SK-N-SH (cell line): Measurements from ENCODE around the gene PTPRG. TPM values are rescaled to one million over a fixed set of nuclear protein-coding genes. Genes with fewer than 3 reads are reported as not detected.
A peak's percentile ranks its signal among the peaks of the same experiment; 100 is the strongest.

Source experiments
- CTCF ChIA-PET: fragments of 300-600, 350-600 bp; formaldehyde crosslinking; extraction: SDS; loops from one replicate; lab custom pipeline; 2021; lab: Yijun Ruan, JAX
- POLR2A ChIA-PET: fragments of 350-600 bp; sonication (Branson Sonifier 250); formaldehyde crosslinking; extraction: SDS; loops from one replicate; lab custom pipeline; 2020; ENCODE audit warnings: antibody characterized with exemption, inconsistent platforms; lab: Yijun Ruan, JAX
- DNase-seq: peaks from one replicate; pipeline ENCODE4 v3.0.0; 2012
- H2AFZ ChIP-seq: fragments of 200-600 bp; sonication (generic); 2 replicates; pipeline ENCODE4 v1.8.1; 2016; ENCODE audit warnings: antibody characterized with exemption, mild to moderate bottlenecking, low read depth
- H3F3A ChIP-seq: fragments of 200-600 bp; sonication (generic); replicated peaks from 2 replicates; pipeline ENCODE3; 2016; ENCODE audit warnings: antibody characterized with exemption, mild to moderate bottlenecking; ENCODE audit not compliant: insufficient read depth
- H3K27ac ChIP-seq, 2 experiments: fragments of 200-500 bp in 1 of 2; fragments of 200-600 bp in 1 of 2; sonication (Bioruptor generic) in 1 of 2; sonication (generic), shearing (Covaris generic) in 1 of 2; 2 replicates each; pipeline versions ENCODE4 v1.5.1 to v1.6.1; 2014 to 2016; ENCODE audit warnings: low read depth in 2 of 2, inconsistent platforms in 1 of 2, low read length in 1 of 2, mild to moderate bottlenecking in 1 of 2, mixed read lengths in 1 of 2
- H3K27me3 ChIP-seq: fragments of 200-600 bp; sonication (generic), shearing (Covaris generic); 2 replicates; pipeline ENCODE4 v1.6.1; 2016; ENCODE audit warnings: mixed run types; ENCODE audit not compliant: insufficient read depth
- H3K36me3 ChIP-seq, 2 experiments: fragments of 200-500 bp in 1 of 2; fragments of 200-600 bp in 1 of 2; sonication (Bioruptor generic) in 1 of 2; sonication (generic) in 1 of 2; replicated peaks in 1 of 2; 2 replicates each; pipeline versions ENCODE3 to v1.5.1; 2014 to 2016; ENCODE audit warnings: low read length in 1 of 2, mild to moderate bottlenecking in 1 of 2; ENCODE audit not compliant: insufficient read depth in 2 of 2, control insufficient read depth in 1 of 2
- H3K4me1 ChIP-seq, 2 experiments: fragments of 200-500 bp in 1 of 2; fragments of 200-600 bp in 1 of 2; sonication (Bioruptor generic) in 1 of 2; sonication (generic), shearing (Covaris generic) in 1 of 2; 2 replicates each; pipeline versions ENCODE4 v1.5.1 to v1.6.1; 2014 to 2016; ENCODE audit warnings: low read depth in 1 of 2, low read length in 1 of 2, mixed run types in 1 of 2; ENCODE audit not compliant: insufficient read depth in 2 of 2, control insufficient read depth in 1 of 2
- H3K4me2 ChIP-seq: fragments of 200-600 bp; sonication (generic), shearing (Covaris generic); 2 replicates; pipeline ENCODE4 v1.6.1; 2017; ENCODE audit warnings: mixed run types
- H3K4me3 ChIP-seq, 2 experiments: fragments of 200-500 bp in 1 of 2; fragments of 200-600 bp in 1 of 2; sonication (Bioruptor generic) in 1 of 2; sonication (generic), shearing (Covaris generic) in 1 of 2; 2 replicates each; pipeline versions ENCODE4 v1.5.1 to v1.8.1; 2014 to 2016; ENCODE audit warnings: low read depth in 2 of 2, inconsistent platforms in 1 of 2, low read length in 1 of 2, mild to moderate bottlenecking in 1 of 2, mixed read lengths in 1 of 2, moderate library complexity in 1 of 2
- H3K79me2 ChIP-seq: fragments of 200-600 bp; sonication (generic); 2 replicates; pipeline ENCODE4 v1.8.1; 2017; ENCODE audit warnings: mild to moderate bottlenecking; ENCODE audit not compliant: insufficient read depth
- H3K9ac ChIP-seq: fragments of 200-600 bp; sonication (generic); 2 replicates; pipeline ENCODE4 v1.6.1; 2017; ENCODE audit warnings: mixed run types
- H3K9me2 ChIP-seq: fragments of 200-600 bp; sonication (generic); 2 replicates; pipeline ENCODE4 v1.6.1; 2017; ENCODE audit warnings: mixed run types
- H3K9me3 ChIP-seq: fragments of 200-600 bp; sonication (generic); 2 replicates; pipeline ENCODE4 v1.6.1; 2017; ENCODE audit warnings: mixed run types, mild to moderate bottlenecking, moderate library complexity
- H4K20me1 ChIP-seq: fragments of 200-600 bp; sonication (generic); 2 replicates; pipeline ENCODE4 v1.6.1; 2017; ENCODE audit warnings: mild to moderate bottlenecking, mixed run types; ENCODE audit not compliant: insufficient read depth
- CHD2 ChIP-seq: fragments of 150-350 bp; IDR thresholded peaks from 2 replicates; pipeline ENCODE4 v1.6.1; 2018; ENCODE audit warnings: low read length; ENCODE audit not compliant: partially characterized antibody
- ELF1 ChIP-seq: IDR thresholded peaks from 2 replicates; pipeline ENCODE4 v1.4.0; 2012
- EZH2phosphoT487 ChIP-seq: fragments of 200-600 bp; sonication (generic); IDR thresholded peaks from 2 replicates; pipeline ENCODE4 v1.6.1; 2017; ENCODE audit warnings: low read depth, mixed run types, mild to moderate bottlenecking, antibody characterized with exemption, moderate library complexity, borderline replicate concordance
- GABPA ChIP-seq: IDR thresholded peaks from 2 replicates; pipeline ENCODE4 v1.4.0; 2012; ENCODE audit warnings: low read depth, mild to moderate bottlenecking
- MXI1 ChIP-seq: IDR thresholded peaks from 2 replicates; pipeline ENCODE4 v1.6.1; 2012; ENCODE audit warnings: mild to moderate bottlenecking, low read depth, low read length, improper control_type of control experiment
- NRF1 ChIP-seq: IDR thresholded peaks from 2 replicates; pipeline ENCODE4 v1.6.1; 2012; ENCODE audit warnings: low read depth, mild to moderate bottlenecking, low read length
- RFX5 ChIP-seq: IDR thresholded peaks from 2 replicates; pipeline ENCODE4 v1.6.1; 2012; ENCODE audit warnings: mild to moderate bottlenecking, improper control_type of control experiment, low read length
- RXRA ChIP-seq: IDR thresholded peaks from 2 replicates; pipeline ENCODE4 v1.4.0; 2012; ENCODE audit warnings: low read depth, mild to moderate bottlenecking, borderline replicate concordance
- SIN3A ChIP-seq: IDR thresholded peaks from 2 replicates; pipeline ENCODE4 v1.6.1; 2012; ENCODE audit warnings: low read depth, mild to moderate bottlenecking, low read length, moderate library complexity, borderline replicate concordance
- TAF1 ChIP-seq: IDR thresholded peaks from 2 replicates; pipeline ENCODE4 v1.6.1; 2012; ENCODE audit warnings: low read depth, mild to moderate bottlenecking, low read length, moderate library complexity, borderline replicate concordance
- TCF12 ChIP-seq: IDR thresholded peaks from 2 replicates; pipeline ENCODE4 v1.4.0; 2012
- WGBS: methylation state at CpG from one replicate; pipeline ENCODE4 v1.1.6; 2017; ENCODE audit warnings: low lambda C conversion rate; 5-methylcytosine and 5-hydroxymethylcytosine counted together
- polyA plus RNA-seq, 3 experiments: library from polyadenylated mRNA; depleted of rRNA; stranded (reverse); fragments of >200 nt; gene quantifications; 2 replicates each; pipeline ENCODE4 v1.2.3, GENCODE V29; 2012
- TF ChIP-seq, protein P1 (sequence below): IDR thresholded peaks from 2 replicates; pipeline ENCODE4 v1.6.1; 2012; ENCODE audit warnings: mild to moderate bottlenecking, low read depth, low read length, moderate library complexity
- TF ChIP-seq, protein P2 (sequence below): fragments of 200-600 bp; sonication (generic); IDR thresholded peaks from 2 replicates; pipeline ENCODE4 v1.6.1; 2017; ENCODE audit warnings: antibody characterized with exemption, mild to moderate bottlenecking, moderate library complexity
- TF ChIP-seq, protein P3 (sequence below): fragments of 150-350 bp; IDR thresholded peaks from 2 replicates; pipeline ENCODE4 v1.6.1; 2017; ENCODE audit warnings: antibody characterized with exemption, low read length, low read depth, borderline replicate concordance

Gene PTPRG
- polyA plus RNA-seq, 1 of the 3 experiments (the other 2 are of a cell fraction), result 14.1 TPM

DNA sequence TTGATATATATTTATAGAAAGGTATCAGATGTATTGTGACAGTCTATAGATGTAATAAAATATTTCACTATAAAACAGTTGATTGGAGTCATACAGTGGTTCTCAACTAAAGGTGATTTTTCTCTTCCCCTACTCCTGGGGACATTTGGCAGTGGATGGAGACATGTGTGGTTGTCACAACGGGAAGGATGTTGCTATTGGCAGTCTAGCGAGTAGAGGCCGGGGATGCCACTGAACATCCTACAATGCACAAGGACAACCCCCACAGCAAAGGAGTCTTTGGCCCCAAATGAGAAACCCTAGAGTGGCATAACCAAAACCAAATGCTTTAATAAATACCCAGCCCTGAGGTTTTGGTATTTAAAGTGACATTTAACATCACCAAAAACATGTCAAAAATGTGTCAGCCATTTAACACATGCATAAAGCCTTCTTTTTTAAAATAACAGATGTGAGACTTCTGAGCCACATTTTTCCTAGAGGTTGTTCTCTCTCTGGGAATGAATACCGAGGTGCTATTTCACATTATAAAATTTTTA, 367.5 kb downstream of the PTPRG start (continued):
- no peak for TF ChIP-seq SIN3A

DNA sequence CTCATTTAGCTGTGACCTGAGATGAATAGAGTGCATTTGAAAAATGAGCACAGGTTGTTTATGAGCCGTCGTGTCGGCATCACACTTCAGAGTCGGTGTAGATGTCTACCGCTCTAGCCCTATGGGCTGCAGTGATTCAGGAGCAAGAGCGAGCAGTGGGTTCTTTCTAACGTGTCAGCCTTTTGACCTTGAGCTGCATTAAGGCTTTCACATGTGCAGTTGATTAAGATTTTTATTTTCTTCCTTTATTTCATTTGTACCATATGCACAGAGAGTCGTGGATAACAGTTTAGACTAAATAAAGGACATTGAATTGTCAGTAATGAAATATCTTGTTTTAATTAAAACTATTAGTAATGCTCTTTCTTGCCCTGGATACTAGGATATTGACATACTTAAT, 368.2 kb downstream of the PTPRG start:
- no peaks in the 10 kb centered on the region for H3K9me2 ChIP-seq
- CTCF ChIA-PET, result interaction anchor here (0.8 to 1.3 kb wide), 2 partner anchors 12 to 63 kb away, joined by 3 read pairs; no protein-coding TSS in a partner anchor
- 79% methylated on average over 8 of the region's 8 CpGs for WGBS

DNA sequence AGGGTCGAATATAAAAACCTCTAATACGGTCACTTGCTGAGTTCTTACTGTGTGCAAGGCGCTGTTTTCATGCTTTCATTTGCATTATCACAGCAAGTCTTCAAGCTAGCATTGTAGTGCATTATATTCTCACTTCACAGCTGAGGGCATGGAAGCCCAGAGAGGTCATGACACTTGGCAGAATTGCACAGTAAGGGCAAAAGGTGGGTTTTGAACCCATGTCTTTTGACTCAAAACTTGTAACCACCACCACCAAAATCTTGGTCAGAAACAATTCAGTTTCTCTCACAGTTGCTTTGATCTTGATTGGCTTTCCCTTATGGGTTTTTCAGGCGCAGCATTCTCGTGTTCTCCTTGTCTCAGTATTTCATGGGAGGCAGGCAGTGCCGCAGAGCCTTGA, 371.1 kb downstream of the PTPRG start:
- Histone ChIP-seq H3K9ac (no peak overlapping the region), H4K20me1 (peaks cover 8% of the 10 kb centered on the region), H3F3A (peaks cover 13% of the 10 kb centered on the region), H3K9me3 (no peaks in the 10 kb centered on the region), H3K36me3 (peaks cover 0 to 3% of the 10 kb centered on the region in 2 experiments), H3K4me2 (no peak overlapping the region), H3K27ac (no peak overlapping the region), H3K27me3 (no peaks in the 10 kb centered on the region), H3K4me3 (no peak overlapping the region), H3K79me2 (peaks cover 20% of the 10 kb centered on the region; the same call in 1 of the 2 replicates), H3K9me2 (no peaks in the 10 kb centered on the region), H3K4me1 (peaks cover 0 to 21% of the 10 kb centered on the region in 2 experiments; a peak in 2 of 4 replicates), H2AFZ (no peak overlapping the region)
- POLR2A ChIA-PET, result no interaction called here
- CTCF ChIA-PET, result interaction anchor here (1.0 kb wide), 1 partner anchor 10 kb away, joined by 3 read pairs; no protein-coding TSS in a partner anchor
- no peak for TF ChIP-seq MXI1
- no peak for TF ChIP-seq RFX5
- no peak for TF ChIP-seq RXRA
- TF ChIP-seq EZH2phosphoT487, result no peak
- no peak for TF ChIP-seq GABPA
- TF ChIP-seq, protein P1, sequence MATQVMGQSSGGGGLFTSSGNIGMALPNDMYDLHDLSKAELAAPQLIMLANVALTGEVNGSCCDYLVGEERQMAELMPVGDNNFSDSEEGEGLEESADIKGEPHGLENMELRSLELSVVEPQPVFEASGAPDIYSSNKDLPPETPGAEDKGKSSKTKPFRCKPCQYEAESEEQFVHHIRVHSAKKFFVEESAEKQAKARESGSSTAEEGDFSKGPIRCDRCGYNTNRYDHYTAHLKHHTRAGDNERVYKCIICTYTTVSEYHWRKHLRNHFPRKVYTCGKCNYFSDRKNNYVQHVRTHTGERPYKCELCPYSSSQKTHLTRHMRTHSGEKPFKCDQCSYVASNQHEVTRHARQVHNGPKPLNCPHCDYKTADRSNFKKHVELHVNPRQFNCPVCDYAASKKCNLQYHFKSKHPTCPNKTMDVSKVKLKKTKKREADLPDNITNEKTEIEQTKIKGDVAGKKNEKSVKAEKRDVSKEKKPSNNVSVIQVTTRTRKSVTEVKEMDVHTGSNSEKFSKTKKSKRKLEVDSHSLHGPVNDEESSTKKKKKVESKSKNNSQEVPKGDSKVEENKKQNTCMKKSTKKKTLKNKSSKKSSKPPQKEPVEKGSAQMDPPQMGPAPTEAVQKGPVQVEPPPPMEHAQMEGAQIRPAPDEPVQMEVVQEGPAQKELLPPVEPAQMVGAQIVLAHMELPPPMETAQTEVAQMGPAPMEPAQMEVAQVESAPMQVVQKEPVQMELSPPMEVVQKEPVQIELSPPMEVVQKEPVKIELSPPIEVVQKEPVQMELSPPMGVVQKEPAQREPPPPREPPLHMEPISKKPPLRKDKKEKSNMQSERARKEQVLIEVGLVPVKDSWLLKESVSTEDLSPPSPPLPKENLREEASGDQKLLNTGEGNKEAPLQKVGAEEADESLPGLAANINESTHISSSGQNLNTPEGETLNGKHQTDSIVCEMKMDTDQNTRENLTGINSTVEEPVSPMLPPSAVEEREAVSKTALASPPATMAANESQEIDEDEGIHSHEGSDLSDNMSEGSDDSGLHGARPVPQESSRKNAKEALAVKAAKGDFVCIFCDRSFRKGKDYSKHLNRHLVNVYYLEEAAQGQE, result no peak
- no peak for TF ChIP-seq TAF1
- no peak for TF ChIP-seq TCF12
- no peak for TF ChIP-seq ELF1
- TF ChIP-seq, protein P2, sequence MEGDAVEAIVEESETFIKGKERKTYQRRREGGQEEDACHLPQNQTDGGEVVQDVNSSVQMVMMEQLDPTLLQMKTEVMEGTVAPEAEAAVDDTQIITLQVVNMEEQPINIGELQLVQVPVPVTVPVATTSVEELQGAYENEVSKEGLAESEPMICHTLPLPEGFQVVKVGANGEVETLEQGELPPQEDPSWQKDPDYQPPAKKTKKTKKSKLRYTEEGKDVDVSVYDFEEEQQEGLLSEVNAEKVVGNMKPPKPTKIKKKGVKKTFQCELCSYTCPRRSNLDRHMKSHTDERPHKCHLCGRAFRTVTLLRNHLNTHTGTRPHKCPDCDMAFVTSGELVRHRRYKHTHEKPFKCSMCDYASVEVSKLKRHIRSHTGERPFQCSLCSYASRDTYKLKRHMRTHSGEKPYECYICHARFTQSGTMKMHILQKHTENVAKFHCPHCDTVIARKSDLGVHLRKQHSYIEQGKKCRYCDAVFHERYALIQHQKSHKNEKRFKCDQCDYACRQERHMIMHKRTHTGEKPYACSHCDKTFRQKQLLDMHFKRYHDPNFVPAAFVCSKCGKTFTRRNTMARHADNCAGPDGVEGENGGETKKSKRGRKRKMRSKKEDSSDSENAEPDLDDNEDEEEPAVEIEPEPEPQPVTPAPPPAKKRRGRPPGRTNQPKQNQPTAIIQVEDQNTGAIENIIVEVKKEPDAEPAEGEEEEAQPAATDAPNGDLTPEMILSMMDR, result no peak
- TF ChIP-seq, protein P3, sequence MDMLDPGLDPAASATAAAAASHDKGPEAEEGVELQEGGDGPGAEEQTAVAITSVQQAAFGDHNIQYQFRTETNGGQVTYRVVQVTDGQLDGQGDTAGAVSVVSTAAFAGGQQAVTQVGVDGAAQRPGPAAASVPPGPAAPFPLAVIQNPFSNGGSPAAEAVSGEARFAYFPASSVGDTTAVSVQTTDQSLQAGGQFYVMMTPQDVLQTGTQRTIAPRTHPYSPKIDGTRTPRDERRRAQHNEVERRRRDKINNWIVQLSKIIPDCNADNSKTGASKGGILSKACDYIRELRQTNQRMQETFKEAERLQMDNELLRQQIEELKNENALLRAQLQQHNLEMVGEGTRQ, result no peak
- no peak for TF ChIP-seq SIN3A
- no peak for DNase-seq
- 96% methylated on average over 6 of the region's 6 CpGs for WGBS

More for the DNA sequence above, 368.2 kb downstream of the PTPRG start:
- Histone ChIP-seq H3K9me3 (no peaks in the 10 kb centered on the region), H3K79me2 (peaks cover 20% of the 10 kb centered on the region), H3K4me3 (no peak overlapping the region), H4K20me1 (peaks cover 4% of the 10 kb centered on the region; the same call in 1 of the 2 replicates), H3K9ac (no peak overlapping the region), H3K4me2 (no peak overlapping the region), H3F3A (peaks cover 15% of the 10 kb centered on the region), H3K27me3 (no peaks in the 10 kb centered on the region), H3K27ac (peak overlapping the region in 1 of 2 experiments; percentile 34; a peak in 1 of 4 replicates), H2AFZ (no peak overlapping the region), H3K4me1 (peaks cover 7 to 31% of the 10 kb centered on the region in 2 experiments; a peak in 2 of 4 replicates), H3K36me3 (peaks cover 0 to 3% of the 10 kb centered on the region in 2 experiments)
- POLR2A ChIA-PET, result no interaction called here
- peak; percentile 22 for DNase-seq
- TF ChIP-seq NRF1, result no peak
- TF ChIP-seq TCF12, result peak; percentile 22; the same call in 1 of the 2 replicates
- peak; percentile 9 for TF ChIP-seq CHD2
- TF ChIP-seq ELF1, result no peak
